Neural progenitor cell (in vitro differentiated cells): ENCODE data around the gene LMF2. TPM values are rescaled to one million over a fixed set of nuclear protein-coding genes. Genes with fewer than 3 reads are reported as not detected.

Experiments used
- DNase-seq: peaks from one replicate; pipeline ENCODE4 v3.0.0-alpha.2; 2016; ENCODE audit warnings: low spot score
- H2AFZ ChIP-seq: fragments of 200-600 bp; sonication (generic); replicated peaks from 2 replicates; pipeline ENCODE4 v1.6.1; 2016; ENCODE audit warnings: antibody characterized with exemption
- H3F3A ChIP-seq: fragments of 200-600 bp; sonication (generic); 2 replicates; pipeline ENCODE4 v1.6.1; 2016; ENCODE audit warnings: antibody characterized with exemption, low read depth
- H3K27ac ChIP-seq: fragments of 200-600 bp; sonication (generic); 2 replicates; pipeline ENCODE4 v1.5.1; 2016; ENCODE audit warnings: mild to moderate bottlenecking
- H3K27me3 ChIP-seq: fragments of 200-600 bp; sonication (generic); 2 replicates; pipeline ENCODE4 v1.6.1; 2016; ENCODE audit warnings: mild to moderate bottlenecking, moderate library complexity
- H3K36me3 ChIP-seq: fragments of 200-600 bp; sonication (generic); 2 replicates; pipeline ENCODE4 v1.5.1; 2016
- H3K4me1 ChIP-seq: fragments of 200-600 bp; sonication (generic); 2 replicates; pipeline ENCODE4 v1.6.1; 2016; ENCODE audit warnings: mixed run types
- H3K4me2 ChIP-seq: fragments of 200-600 bp; sonication (generic); 2 replicates; pipeline ENCODE4 v1.6.1; 2016
- H3K4me3 ChIP-seq: fragments of 200-600 bp; sonication (generic); 2 replicates; pipeline ENCODE4 v1.5.1; 2016
- H3K79me2 ChIP-seq: fragments of 200-600 bp; sonication (generic); 2 replicates; pipeline ENCODE4 v1.6.1; 2016; ENCODE audit warnings: low read depth
- H3K9ac ChIP-seq: fragments of 200-600 bp; sonication (generic); 2 replicates; pipeline ENCODE4 v1.6.1; 2016
- H3K9me3 ChIP-seq: fragments of 200-600 bp; sonication (generic); 2 replicates; pipeline ENCODE4 v1.5.1; 2016; ENCODE audit warnings: low read depth
- H4K20me1 ChIP-seq: fragments of 200-600 bp; sonication (generic); 2 replicates; pipeline ENCODE4 v1.6.1; 2016; ENCODE audit warnings: low read depth
- H3K27ac Mint-ChIP-seq: 3 replicates; pipeline ENCODE4 v1.8.0; 2021; ENCODE audit warnings: mixed read lengths
- H3K27me3 Mint-ChIP-seq: 2 replicates; pipeline ENCODE4 v1.8.0; 2022; ENCODE audit warnings: low read depth, mild to moderate bottlenecking, inconsistent platforms, moderate library complexity, mixed read lengths; ENCODE audit not compliant: insufficient read depth
- H3K36me3 Mint-ChIP-seq: 3 replicates; pipeline ENCODE4 v1.8.0; 2021; ENCODE audit warnings: mixed read lengths
- H3K4me1 Mint-ChIP-seq: 3 replicates; pipeline ENCODE4 v1.8.0; 2021; ENCODE audit warnings: mixed read lengths
- H3K4me3 Mint-ChIP-seq: 3 replicates; pipeline ENCODE4 v1.8.0; 2021; ENCODE audit warnings: mild to moderate bottlenecking, moderate library complexity, mixed read lengths
- H3K9me3 Mint-ChIP-seq: 3 replicates; pipeline ENCODE4 v1.8.0; 2020; ENCODE audit warnings: mixed read lengths
- EZH2 ChIP-seq: fragments of 200-600 bp; sonication (generic); IDR thresholded peaks from 2 replicates; pipeline ENCODE4 v1.6.1; 2017; ENCODE audit warnings: antibody characterized with exemption, mild to moderate bottlenecking, moderate library complexity
- EZH2phosphoT487 ChIP-seq: fragments of 200-600 bp; sonication (generic); IDR thresholded peaks from 2 replicates; pipeline ENCODE4 v1.6.1; 2017; ENCODE audit warnings: antibody characterized with exemption
- total RNA-seq: library from RNA; depleted of rRNA; stranded (reverse); fragments of >200 nt; gene quantifications from 2 replicates; pipeline ENCODE4 v1.2.3, GENCODE V29; 2015; ENCODE audit warnings: low replicate concordance
- TF ChIP-seq, protein P1 (sequence below): fragments of 200-600 bp; sonication (generic); IDR thresholded peaks from 2 replicates; pipeline ENCODE4 v1.5.1; 2017; ENCODE audit warnings: antibody characterized with exemption, mild to moderate bottlenecking

The LMF2 gene
- total RNA-seq, 1 donor from 2014 or later: 7.1 TPM

DNA sequence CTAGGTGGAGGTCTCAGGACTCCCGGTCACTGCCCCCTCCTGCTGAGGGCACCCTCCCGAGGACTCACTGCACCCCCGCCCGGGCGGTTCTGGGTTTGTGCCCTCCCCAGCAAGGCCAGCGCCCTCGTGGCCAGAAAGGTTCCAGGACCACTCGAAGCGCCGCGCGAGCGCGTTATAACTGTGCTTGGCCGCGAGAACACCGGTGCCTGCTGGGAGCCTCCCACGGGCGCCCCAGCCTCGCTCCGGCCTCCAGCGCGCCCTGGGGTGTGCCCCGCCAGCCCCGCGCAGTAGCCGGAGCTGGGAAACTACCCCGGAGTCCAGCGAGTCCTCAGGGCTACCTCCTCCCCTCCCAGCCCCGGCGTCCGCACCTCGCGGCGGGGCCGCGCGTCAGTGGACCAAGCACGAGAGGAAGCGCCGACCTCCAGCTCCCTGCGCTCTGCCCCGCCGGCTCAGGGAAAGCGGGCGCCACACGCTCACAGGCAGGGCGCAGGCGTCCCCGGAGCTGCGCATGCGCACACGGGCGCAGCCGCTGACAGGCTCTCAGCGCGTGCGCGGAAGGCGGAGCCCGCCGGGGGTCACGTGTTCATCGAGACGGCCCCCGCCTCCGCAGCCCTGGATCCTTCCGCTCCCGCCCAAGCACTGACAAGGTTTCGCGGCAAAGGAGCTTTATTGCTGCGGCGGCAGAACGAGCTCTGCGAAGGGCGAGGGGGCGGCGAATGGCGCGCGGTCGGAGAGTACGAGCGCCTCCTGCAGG lies 17.8 kb upstream of the LMF2 start, which contains the start of gene SCO2:
TSS of gene SCO2 (minus strand) at position 495 of the 754 bp plus-strand sequence. CDS start 1,187 bp downstream, outside the sequence.
- peaks cover 12% of the 10 kb centered on the region for H3K4me1 Mint-ChIP-seq
- DNase-seq: peak; percentile 99
- TF ChIP-seq, protein P1, sequence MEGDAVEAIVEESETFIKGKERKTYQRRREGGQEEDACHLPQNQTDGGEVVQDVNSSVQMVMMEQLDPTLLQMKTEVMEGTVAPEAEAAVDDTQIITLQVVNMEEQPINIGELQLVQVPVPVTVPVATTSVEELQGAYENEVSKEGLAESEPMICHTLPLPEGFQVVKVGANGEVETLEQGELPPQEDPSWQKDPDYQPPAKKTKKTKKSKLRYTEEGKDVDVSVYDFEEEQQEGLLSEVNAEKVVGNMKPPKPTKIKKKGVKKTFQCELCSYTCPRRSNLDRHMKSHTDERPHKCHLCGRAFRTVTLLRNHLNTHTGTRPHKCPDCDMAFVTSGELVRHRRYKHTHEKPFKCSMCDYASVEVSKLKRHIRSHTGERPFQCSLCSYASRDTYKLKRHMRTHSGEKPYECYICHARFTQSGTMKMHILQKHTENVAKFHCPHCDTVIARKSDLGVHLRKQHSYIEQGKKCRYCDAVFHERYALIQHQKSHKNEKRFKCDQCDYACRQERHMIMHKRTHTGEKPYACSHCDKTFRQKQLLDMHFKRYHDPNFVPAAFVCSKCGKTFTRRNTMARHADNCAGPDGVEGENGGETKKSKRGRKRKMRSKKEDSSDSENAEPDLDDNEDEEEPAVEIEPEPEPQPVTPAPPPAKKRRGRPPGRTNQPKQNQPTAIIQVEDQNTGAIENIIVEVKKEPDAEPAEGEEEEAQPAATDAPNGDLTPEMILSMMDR: peak; percentile 67
- TF ChIP-seq EZH2: no peak
- peaks cover 34% of the 10 kb centered on the region for H3K27me3 Mint-ChIP-seq
- H3F3A ChIP-seq: peaks cover 45% of the 10 kb centered on the region
- H2AFZ ChIP-seq: peak within 1 kb of the TSS; percentile 93
- H3K27ac Mint-ChIP-seq: peak within 1 kb of the TSS; percentile 74
- no peaks in the 10 kb centered on the region for H3K9me3 Mint-ChIP-seq
- peaks cover 57% of the 10 kb centered on the region for H4K20me1 ChIP-seq
- peaks cover 41% of the 10 kb centered on the region for H3K27me3 ChIP-seq
- peaks cover 5% of the 10 kb centered on the region for H3K36me3 Mint-ChIP-seq
- peak within 1 kb of the TSS; percentile 78 for H3K27ac ChIP-seq
- no peaks in the 10 kb centered on the region for H3K36me3 ChIP-seq
- peak within 1 kb of the TSS; percentile 99 for H3K4me2 ChIP-seq
- no peaks in the 10 kb centered on the region for H3K9me3 ChIP-seq
- peak within 1 kb of the TSS; percentile 76 for H3K9ac ChIP-seq
- H3K4me3 Mint-ChIP-seq: peak within 1 kb of the TSS; percentile 89
- H3K4me3 ChIP-seq: peak within 1 kb of the TSS; percentile 92
- peaks cover 9% of the 10 kb centered on the region for H3K79me2 ChIP-seq
- peaks cover 9% of the 10 kb centered on the region for H3K4me1 ChIP-seq

DNA sequence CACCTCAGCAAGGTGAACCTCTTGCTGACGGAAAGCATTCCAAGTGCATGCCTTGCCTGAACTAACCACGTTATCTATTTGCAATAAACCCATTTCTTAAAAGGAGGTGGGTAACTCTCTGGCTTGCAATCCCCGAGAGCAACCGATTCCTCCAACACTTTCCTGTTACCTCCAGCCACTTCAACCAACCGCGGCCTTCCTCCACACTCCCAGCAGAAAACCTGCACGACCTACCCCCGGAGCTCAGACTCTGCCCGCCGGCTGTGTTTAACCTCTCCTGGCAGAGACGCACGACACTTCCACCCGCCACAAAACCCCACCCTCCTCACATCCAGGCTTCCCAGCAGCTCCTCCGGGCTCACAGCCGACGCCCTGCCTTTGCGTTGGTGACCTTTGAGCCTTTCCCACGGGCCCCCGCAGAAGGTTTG lies 17.2 kb upstream of the LMF2 start:
- no peaks in the 10 kb centered on the region for H3K9me3 Mint-ChIP-seq
- Histone ChIP-seq H3F3A (peaks cover 39% of the 10 kb centered on the region), H3K4me2 (peak overlapping the region; percentile 99), H3K9ac (peak overlapping the region; percentile 76), H3K36me3 (no peaks in the 10 kb centered on the region), H3K4me3 (peak overlapping the region; percentile 92), H4K20me1 (peaks cover 51% of the 10 kb centered on the region), H3K4me1 (peaks cover 7% of the 10 kb centered on the region), H3K27me3 (peaks cover 35% of the 10 kb centered on the region), H3K27ac (no peak overlapping the region), H3K9me3 (no peaks in the 10 kb centered on the region), H2AFZ (no peak overlapping the region), H3K79me2 (peaks cover 9% of the 10 kb centered on the region)
- peaks cover 34% of the 10 kb centered on the region for H3K27me3 Mint-ChIP-seq
- DNase-seq: no peak
- H3K4me3 Mint-ChIP-seq: peak overlapping the region; percentile 89
- H3K4me1 Mint-ChIP-seq: peaks cover 12% of the 10 kb centered on the region
- H3K27ac Mint-ChIP-seq: peak overlapping the region; percentile 74
- peaks cover 6% of the 10 kb centered on the region for H3K36me3 Mint-ChIP-seq
- no peak for TF ChIP-seq EZH2phosphoT487
- TF ChIP-seq, protein P1: no peak
- no peak for TF ChIP-seq EZH2

DNA sequence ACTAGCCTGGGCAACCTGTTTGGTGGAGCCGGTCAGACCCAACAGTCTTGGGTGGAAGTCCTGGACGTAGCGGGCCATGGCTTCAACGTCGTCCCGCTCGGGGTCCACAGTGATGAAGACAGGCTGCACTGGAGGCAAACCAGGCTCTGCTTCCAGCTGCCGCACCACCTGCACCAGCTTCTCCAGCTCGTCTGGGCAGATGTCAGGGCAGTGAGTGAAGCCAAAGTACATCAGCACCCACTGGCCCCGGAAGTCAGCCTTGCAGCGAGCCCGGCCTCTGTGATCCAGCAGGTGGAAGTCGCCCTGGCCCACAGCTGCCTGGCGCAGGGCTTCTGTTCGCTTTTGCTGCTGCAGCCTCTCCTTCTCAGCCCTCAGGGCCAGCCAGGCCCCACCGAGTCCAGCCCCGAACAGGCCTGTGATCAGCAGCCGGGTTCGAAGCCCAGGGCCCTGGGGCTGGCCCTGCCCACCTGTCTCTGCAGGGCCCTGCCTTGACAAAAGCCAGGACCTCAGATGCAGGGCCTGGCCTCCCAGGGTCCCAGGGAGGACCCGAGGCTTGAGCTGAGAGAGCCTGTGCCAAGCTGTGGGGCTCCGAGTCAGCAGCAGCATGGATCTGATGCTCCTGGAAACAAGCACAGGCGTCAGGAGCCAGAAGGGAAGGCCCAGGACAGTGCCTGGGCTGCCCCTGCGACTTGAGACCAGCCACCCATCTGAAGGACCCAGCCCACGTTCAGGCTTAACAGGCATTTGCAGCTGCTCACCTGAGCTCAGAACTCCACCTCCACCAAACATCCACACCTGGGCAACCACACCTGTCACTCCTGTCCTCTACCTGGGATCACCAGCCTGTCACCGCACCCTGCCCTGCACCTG lies 16.5 kb upstream of the LMF2 start:
- H3K4me3 Mint-ChIP-seq: peak overlapping the region; percentile 89
- Histone ChIP-seq H3K27me3 (peaks cover 29% of the 10 kb centered on the region), H3K4me1 (peaks cover 7% of the 10 kb centered on the region), H2AFZ (no peak overlapping the region), H3K4me3 (peak overlapping the region; percentile 92), H3K79me2 (peaks cover 9% of the 10 kb centered on the region), H3K4me2 (peak overlapping the region; percentile 99), H3F3A (peaks cover 32% of the 10 kb centered on the region), H4K20me1 (peaks cover 45% of the 10 kb centered on the region), H3K9me3 (no peaks in the 10 kb centered on the region), H3K9ac (no peak overlapping the region), H3K27ac (no peak overlapping the region), H3K36me3 (no peaks in the 10 kb centered on the region)
- H3K27ac Mint-ChIP-seq: peak overlapping the region; percentile 74
- H3K9me3 Mint-ChIP-seq: no peaks in the 10 kb centered on the region
- TF ChIP-seq, protein P1: no peak
- no peak for TF ChIP-seq EZH2phosphoT487
- no peak for TF ChIP-seq EZH2
- peaks cover 10% of the 10 kb centered on the region for H3K36me3 Mint-ChIP-seq
- peaks cover 12% of the 10 kb centered on the region for H3K4me1 Mint-ChIP-seq
- no peak for DNase-seq
- H3K27me3 Mint-ChIP-seq: peaks cover 27% of the 10 kb centered on the region
